Germinal center (tissue), 1 donor: ENCODE measurements around the gene MNAT1.
A peak's percentile ranks its signal among the peaks of the same experiment; 100 is the strongest.
"Not testable (repeated sequence)": the region's sequence is repeated elsewhere in the genome, so short reads cannot be mapped to it uniquely, and the experiment has no call there.

ENCODE experiments used
- DNase-seq: peaks from one replicate; pipeline ENCODE4 v3.0.0; 2012; ENCODE audit warnings: mixed read lengths, low spot score

The MNAT1 gene

DNA sequence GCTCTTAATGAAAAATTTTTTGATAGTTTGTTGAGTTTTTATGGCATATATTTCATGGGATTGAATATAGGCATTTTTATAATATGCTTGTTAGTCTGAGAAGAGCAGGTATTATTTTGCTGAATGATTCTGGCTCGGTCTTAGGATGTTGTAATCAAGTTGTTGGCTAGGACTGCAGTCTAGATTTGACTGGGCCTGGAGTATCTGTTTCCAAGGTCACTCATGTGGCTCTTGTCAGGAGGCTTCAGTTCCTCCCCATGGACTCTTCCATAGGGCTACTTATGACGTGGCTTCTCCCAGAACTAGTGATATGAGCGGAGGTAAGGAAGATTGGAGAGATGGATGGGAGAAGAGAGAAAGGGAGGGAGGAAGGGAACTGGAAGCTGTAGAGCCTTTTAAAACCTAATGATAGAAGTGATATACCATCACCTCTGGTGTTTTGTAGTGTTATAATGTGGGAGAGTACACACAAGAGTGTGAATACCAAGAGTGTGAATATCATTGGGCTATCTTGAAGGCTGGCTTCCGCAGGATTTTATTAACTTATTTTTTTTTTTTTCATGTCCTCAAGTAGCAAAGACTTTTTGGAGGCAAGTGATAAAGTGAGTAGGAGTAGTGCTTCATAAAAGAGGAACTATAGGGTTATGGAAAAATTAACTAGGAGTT is 4.4 kb downstream of the MNAT1 start:
- DNase-seq = no peak

DNA sequence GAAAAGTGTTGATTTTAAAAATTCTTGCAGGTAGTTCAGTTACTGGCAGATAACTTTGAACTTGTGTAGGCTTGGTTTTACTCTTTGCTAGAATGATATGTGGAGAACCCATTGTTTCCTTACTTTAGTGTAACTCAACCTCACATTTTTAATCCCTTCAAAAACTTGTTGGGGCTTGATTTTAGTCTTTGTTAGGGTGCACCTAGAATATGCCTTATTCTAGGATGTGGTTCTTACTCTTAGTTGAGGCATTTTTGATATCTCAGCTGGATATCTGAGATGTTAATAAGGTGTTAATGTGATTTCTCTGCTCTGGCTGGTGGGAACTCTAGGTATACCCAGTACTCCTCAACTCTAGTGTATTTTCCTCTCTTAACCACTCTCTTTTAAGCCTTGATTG is 10.0 kb downstream of the MNAT1 start:
- DNase-seq = no peak

DNA sequence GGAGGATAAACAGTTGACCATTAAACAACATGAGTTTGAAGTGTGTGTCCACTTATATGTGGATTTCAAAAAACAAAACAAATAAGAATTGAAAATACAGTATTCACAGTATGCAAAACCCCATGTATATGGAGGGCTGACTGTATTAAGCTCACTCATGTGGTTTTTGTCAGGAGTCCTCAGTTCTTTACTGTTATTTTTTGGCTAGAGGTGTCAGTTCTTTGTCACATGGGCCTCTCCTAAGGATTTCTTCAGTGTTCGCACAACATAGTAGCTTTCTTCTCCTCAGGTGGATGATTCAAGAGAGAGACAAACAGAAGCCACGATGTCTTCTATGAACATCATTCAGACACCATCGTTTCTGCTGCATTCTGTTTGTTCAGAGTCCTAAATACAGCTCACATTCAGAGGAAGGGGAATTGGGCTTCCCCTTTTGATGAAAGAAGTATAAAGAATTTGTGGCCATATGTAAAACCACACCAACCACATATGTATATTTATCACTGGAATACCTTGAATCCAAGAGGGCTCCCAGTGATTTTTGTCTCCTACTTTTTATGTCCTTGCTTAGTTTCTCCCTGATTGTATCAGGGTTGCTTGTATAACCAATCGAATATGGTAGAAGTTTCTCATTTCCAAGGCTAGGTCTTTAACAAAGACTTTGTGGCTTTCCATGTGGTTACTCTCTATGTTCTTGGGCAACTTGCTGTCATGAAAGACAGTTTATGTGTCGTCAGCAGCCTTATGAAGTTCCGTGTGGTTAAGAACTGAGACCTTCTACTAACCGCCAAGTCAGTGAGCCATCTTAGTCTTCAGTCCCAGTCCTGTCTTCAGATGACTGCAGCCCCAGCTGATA is 18.9 kb downstream of the MNAT1 start:
- DNase-seq = peak; percentile 13

DNA sequence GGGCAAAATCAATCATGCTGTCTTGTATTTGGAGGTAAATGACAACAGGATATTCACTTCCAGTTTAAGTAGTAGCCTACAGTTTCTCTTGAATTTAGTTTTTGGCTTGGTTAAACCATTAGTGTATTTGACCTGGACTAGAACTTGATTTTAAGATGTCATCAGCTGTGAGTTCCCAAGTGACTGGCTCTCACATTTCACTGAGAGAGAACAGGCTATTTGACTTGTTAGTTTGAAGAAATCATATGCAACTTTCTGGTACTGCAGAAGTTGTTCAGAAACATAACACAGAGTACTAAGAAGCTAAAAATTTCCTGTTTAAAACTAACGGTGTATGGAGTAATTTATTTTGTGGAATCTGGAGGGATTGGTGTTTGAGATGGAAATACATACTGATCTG is 22.3 kb downstream of the MNAT1 start:
- DNase-seq = no peak

DNA sequence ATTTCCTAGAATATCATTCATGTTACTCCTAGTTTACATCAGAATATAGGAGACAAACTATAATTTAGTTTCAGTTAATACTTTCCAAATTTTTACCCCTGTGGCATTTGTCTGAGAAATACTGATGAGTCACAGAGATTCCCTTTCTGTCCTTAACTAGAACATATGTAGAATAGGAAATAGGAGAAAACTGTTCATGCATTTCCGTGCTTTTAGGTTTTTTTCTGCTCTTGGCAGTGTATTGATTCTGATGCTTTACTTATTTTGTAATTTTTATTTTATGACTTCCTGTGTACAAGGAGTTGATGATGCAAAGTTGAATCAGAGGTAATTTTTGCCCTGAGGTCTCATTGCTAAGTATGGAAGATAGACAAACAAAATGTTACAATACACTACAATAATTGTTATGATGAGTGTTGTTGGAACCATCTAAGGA is 23.0 kb downstream of the MNAT1 start:
- DNase-seq = no peak

DNA sequence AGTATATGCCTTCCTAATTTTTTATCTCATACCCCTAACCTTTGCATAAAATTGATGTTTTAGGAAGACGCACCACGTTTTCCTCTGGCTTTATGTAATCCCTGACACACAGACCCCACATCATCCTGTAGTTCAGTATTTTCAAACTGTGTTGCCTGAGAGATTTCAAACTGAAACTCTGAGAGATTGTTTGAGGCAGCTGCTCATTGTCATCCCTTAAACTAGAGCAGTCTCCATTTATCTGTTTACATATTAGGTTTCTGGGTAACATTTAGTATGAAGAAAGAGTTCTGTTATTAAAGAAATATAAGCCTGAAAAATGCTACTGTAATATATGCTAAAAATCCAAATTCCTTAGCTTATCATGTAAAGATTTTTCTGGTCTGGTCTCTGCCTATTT is 24.3 kb downstream of the MNAT1 start:
- DNase-seq = no peak

DNA sequence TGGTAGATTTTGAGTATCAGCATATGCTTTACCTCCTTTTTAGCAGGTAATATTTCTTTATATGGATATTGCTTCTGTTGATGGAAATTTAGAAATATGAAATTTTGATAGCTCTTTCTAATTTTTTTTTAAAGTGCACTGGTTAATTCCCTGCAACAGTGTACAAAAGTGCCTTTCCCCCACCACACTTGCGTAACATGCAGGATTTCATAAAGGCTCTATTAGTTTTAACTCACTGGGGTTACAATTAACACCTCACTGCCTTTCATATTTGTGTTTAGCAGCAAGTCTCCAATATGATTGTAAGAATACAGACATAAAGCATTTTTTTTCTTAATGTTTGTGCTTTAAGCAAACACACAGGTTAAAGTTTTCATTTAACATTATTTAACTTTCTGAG is 25.6 kb downstream of the MNAT1 start:
- DNase-seq = no peak

DNA sequence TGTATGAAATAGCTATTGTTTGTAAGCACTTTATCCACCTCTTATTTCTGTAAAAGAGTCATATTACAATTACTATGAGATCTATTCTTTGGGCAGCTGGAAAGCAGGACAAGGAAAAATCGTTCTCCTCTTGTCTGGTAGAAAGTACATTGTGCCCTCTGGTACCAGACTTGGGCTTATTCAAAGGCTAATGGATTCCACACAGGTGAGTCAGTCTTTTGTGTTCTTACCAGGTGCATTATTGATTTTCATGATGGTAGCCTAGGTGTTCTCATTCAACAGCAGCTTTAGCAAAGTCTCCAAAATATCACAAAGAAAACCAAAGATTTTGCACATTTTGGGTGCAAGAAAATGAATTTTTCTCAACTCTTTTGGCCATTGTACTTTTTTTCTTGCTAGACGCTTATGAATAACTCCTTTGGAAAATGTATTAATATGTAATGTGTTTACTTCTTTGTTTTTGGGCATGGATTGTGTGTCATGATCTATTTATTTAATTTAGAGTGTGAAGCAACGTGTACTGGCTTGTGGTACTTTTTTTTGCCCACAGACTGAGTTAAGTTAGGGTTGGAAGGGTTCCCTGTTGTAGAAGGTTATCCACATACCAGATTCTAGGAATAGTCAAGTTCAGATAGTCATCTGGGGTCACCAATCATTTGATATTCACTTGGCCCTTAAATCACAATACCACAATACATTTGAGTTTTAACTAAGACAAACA is 26.2 kb downstream of the MNAT1 start:
- DNase-seq = no peak

DNA sequence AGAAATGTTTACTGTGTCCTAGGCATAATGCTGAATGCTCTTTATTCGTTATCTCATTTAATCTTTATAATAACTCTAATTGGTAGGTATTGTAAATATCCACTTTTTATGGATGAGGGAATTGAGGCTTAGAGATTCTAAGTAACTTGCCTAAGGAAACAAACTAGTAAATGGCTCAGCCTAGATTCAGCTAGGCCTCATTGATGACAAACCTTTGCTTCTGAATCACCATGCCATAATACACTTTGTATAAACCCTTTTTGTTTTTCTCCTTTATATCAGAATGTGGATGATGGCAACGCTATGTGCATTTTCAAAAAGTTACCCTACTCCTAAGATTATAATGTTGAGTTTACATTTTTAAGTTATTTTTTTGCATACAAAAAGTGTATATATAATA is 34.0 kb downstream of the MNAT1 start:
- DNase-seq = no peak

DNA sequence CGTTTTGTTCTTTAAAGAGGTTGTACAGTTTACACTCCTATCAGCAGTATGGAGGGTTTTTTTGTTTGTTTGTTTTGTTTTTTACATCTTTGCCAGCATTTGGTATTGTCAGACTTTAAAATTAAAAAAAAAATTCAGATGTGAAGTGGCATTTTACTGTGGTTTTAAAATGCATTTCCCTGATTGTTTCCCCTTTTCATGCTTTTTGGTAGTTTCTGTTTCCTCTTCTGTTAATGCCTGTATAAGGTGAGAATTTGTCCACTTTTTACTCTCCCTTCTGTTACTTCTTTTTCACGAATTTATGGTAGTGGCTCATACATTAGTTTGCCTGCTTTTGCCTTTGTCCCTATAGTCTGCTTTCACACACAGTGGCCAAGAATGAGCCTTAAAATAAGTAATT is 36.6 kb downstream of the MNAT1 start:
- no peak for DNase-seq

DNA sequence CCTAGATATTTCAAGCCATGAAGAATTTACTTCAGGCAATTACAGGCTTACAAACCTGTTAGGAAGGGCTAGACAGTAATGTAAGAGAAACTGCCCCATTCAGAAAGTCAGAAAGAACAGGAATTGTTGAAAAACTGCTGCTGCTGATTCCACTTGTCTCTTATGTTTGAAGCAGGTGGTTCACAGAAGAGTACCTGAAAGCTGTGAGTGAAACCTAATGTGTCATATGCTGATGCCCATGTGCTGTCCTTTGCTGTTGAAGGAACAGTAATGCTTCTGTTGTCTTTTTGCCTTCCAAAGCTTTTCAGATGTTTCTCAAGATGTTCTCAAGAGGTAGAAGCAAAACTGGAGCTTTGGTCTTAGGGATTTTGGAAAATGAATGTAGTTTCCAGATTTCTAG is 39.0 kb downstream of the MNAT1 start:
- DNase-seq = no peak

DNA sequence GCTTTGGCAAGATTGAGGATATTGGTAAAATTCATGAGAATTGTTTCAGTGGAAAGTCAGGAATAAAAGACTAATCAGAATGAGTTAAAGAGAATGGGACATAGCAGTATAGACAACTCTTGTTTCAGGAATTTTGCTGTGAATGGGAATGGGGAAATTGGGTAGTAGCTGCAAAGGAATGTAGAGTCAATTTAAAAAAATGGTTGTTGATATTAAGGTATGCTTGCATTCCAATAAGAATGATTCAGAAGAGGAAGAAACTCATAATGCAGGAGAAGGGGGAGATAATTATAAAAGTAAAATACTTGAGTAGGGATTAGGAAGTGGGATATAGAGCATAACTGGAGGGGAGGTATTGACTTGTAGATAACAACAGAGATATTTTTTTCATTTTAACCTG is 40.7 kb downstream of the MNAT1 start:
- no peak for DNase-seq

DNA sequence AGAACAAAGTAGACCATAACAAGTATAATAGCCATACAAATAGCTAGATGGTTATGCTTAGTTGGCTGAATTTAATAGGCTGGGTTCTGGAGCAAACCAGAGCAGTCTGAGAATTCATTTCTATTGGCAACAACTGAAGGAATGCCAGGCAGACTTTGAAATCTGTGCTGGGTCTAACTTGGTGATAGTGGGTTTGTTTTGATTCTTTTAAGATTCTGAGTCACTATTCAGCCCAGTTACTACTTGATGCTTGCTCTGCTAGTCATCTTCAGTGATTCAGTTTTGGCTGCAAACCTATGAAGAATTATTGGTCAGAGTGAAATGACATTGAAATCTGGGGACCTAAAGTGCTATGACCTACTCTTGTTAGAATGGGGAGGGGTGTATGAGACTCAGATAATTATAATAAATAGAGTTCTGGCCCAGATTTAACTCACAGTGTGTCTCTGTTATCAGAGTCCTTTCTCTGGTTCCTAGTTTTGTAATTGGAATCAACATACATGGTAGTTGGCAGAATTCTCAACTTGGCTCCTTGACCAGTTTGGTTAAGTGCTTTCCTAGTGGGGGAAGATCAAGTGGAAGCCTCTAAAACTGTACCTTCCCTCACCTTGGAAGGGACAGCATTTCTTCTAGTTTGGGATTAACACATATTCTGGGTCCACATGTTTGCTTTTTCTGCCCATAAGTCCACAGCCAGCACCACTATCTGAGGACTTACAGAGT is 43.5 kb downstream of the MNAT1 start:
- DNase-seq = no peak

DNA sequence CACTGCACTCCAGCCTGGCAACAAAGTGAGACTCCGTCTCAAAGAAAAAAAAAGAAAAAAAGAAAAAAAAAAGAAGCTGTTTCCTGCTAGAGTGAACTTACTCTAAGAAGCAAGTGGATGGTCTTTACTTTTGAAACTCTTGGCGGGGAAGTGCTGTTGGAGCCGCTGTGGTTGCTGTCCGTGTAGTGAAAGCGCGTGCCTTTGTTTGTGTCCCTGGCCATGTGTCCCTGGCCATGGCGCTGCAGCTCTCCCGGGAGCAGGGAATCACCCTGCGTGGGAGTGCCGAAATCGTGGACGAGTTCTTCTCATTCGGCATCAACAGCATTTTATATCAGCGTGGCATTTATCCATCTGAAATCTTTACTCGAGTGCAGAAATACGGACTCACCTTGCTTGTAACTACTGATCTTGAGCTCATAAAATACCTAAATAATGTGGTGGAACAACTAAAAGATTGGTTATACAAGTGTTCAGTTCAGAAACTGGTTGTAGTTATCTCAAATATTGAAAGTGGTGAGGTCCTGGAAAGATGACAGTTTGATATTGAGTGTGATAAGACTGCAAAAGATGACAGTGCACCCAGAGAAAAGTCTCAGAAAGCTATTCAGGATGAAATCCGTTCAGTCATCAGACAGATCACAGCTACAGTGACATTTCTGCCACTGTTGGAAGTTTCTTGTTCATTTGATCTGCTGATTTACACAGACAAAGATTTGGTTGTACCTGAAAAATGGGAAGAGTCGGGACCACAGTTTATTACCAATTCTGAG is 45.4 kb downstream of the MNAT1 start:
- not testable (repeated sequence) for DNase-seq

DNA sequence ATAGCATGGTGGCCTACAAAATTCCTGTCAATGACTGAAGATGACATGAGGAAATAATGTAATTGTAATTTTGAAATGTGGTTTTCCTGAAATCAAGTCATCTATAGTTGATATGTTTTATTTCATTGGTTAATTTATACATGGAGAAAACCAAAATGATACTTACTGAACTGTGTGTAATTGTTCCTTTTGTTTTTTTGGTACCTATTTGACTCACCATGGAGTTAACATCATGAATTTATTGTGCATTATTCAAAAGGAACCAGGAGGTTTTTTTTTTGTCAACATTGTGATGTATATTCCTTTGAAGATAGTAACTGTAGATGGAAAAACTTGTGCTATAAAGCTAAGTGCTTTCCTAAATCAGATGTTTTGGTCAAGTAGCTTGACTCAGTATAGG is 46.0 kb downstream of the MNAT1 start:
- DNase-seq = not testable (repeated sequence)

DNA sequence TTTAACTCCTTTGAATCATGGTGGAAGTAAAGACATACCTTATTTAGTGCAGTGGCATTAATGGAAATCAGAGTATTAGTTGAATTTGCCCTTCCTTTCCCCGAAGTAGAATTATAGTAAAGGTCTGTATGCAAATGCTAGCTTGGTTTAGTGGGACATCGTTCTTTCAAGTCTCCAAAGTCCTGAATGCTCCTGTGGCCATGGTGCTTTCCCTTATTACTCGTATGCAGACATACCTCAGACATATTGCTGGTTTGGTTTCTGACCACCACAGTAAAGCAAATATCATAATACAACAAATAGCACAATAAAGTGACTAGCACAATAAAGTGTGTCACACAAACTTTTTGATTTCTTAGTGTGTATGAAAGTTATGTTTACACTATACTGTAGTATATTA is 52.3 kb downstream of the MNAT1 start:
- no peak for DNase-seq

DNA sequence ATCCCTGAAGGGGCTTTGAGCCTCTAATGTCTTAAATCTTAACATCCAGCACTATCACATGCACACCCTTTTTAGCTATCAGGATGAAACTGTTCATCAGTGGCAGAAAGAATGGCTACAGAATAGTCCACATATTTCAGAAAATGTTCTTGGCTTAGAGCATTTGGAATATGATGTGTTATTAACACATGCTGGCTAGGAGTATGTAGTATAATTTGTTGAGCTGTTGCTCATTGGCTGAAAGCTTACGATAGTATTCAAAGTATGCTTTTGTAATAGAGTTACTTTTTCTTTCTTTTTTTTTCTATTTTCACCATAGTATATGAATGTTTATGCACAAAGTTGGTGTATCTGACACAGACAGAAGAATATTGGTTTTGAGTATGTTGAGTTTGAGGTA is 55.1 kb downstream of the MNAT1 start:
- DNase-seq = no peak

DNA sequence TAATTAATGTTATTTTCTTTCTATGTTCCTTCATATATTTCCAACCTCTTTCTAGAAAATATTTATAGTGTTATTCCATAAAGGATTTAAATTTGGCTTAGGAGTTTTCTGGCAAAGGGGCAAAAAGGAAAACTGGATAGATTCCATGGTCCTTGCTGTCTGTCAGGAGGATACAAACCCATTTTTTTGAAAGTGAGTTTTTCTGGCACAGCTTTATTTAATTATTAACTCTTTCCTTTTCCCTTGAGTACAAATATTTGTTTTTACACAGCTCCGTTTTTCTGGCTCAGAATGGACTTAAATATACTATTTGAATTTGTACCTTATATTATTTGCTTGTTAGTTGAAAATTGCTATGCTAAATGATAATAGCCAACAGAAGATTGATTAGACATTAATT is 56.3 kb downstream of the MNAT1 start:
- DNase-seq = no peak

DNA sequence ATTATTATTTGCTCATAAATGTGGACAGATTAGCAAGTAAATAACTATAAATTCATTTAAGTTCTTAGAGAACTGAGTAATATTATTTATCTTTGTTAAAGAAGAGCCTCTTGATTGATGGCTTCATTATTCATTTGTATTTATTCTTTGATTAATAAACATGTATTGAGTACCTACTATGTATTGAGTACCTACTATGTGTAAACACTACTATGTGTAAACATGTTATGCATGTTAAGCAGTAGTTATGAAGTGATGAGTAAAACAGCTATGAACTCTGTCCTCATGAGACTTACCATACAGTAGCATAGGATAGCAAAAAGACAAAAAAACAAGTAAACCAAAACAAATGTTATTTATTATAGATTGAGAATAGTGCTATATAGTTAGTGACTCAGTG is 61.9 kb downstream of the MNAT1 start:
- DNase-seq = no peak

DNA sequence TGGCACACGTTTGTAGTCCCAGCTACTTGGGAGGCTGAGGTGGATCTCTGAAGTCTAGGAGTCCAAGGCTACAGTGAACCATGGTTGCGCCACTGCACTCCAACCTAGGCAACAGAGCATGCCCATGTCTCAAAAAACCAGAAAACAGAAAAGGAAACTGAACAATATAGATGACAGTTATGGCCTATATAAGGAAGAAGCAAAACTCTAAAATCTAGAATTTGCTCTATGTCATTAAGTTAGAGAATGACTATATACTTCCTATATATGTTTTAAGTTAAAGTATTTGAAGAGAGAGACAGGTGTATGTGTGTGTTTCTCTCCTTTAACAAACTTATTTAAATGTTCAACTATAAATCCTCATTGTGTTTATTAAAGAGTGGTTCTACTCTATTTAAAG is 65.8 kb downstream of the MNAT1 start:
- DNase-seq = no peak

DNA sequence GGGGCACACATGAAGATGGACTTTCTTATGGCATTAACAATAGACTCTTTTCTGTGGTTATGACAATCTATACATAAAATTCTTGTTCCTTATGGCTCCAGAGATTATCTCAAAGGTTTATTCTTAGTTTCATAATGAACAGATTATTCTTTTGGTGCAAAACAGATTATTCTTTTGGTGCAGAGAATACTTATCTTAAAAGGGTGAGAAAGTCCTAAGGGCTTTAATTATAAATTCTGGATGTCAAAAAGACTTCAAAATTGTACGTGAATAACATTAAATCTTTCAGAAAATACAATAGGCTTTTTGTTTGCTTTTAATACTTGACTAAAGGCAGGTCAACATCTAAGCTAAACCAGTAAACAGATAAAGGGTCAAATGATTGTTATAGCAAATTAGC is 69.3 kb downstream of the MNAT1 start:
- DNase-seq = no peak
